HG03097 (cell line): ENCODE results near the gene CELSR3.
A peak's percentile ranks its signal among the peaks of the same experiment; 100 is the strongest.

Experiments
- ATAC-seq: cut with Tn5 transposase; IDR thresholded peaks from one replicate; pipeline ENCODE4 v1.9.1; 2021; ENCODE audit not compliant: unreplicated experiment, low FRiP score

CELSR3 gene

GRCh38 chr3:48686538-48687219 is 24.0 kb upstream of the CELSR3 start:
- no peak for ATAC-seq

DNA sequence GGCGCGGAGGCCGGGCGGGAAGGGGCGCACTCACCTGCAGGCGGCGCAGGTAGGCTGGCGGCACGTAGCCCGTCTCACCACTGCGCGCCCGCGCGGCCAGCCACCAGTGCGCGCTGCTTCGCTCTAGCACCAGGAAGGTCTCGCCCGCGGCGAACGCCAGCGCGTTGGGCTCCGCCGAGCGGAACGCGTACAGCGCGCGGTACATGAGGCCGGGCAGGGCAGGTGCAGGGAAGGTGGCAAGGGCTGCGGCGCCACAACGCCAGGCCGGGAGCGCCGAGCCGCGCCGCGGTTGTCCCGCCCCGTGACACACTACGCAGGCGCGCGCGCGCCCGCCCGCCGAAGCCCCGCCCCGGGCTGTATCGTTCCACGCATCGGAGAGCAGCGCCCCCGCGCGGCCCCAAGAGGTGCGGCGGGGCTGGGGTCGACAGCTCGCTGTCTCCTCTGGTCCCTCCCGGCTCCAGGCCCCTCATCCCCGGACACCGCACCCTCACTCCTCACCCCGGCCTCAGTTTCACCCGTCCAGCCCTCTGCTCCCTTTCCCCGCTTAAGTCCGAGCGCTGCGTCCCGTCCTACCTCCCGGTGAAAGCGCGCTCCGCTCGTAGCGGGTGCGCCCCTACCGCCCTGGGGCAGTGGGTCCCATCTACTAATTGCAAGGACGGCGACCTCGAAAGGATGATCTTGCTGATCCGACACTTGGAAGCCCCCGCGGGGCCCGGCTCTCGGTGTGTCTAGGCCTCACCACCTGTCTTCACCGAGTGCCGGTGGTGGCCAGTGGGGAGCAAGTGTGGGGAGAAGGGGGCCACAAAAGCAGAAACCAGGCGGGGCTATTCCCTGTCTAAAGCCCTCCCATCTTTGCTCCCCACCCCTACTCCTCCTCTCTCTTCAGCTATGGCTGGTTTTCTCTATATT is 23.2 kb upstream of the CELSR3 start, which contains the start of gene NCKIPSD:
Gene NCKIPSD (minus strand): TSS at position 313 of the 909 bp plus-strand sequence. CDS start 108 bp downstream, at position 205.
- peak; percentile 77 for ATAC-seq

GRCh38 chr3:48685293-48685602 is 22.6 kb upstream of the CELSR3 start:
- no peak for ATAC-seq

DNA sequence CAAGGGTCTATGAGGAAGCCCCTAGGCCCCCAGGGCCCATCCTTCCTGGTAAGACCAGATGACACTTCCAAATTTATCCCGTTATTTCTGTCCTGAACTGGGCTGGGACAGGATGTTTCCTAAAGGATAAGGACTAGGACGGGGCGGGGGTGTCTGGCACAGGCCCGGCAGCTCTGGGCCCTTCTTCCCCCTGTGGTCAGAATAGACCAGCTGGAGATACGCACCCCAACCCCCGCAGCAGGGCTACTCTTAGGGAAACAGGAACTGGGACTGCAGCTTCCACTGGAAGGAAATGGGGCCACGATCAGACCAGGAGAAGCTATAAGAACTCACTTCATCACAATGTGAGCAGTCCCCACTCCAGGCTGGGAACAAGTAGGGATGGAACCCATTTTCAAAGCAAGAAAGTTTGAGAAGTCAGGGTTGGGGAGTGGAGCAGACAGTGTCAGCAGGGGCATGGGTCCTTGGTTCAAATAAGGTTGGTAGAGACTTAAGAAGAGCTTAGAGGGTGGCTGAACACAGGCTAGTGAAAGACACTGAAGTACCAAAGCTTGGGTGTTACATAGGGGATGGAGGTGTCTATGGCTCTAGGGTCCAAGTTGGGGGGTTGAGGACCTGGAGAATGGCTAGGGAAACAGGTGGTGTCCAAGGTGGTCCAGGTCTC is 21.9 kb upstream of the CELSR3 start:
- ATAC-seq, result no peak

- ATAC-seq, result no peak
Observed at GRCh38 chr3:48684054-48684349, 21.3 kb upstream of the CELSR3 start.

DNA sequence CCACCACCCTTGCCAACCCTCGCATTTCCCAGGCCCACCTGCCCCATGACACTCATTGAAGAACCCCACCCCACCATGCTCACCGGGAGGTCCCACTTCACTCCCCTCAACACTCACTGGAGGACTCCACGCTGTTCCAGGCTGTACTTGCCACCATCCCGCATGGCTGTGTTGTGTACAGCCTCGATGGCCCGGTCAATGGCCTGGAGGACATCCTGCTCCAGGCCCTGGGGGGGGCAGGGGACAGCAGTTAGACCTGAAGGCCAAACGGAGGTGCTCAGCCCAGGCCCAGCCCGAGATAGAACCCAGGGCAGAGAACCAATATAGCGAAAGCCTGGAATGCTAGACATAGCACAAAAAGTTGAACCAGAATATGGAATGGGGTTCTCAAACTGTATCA is 20.1 kb upstream of the CELSR3 start:
- ATAC-seq, result no peak

- ATAC-seq, result no peak
Observed at GRCh38 chr3:48681974-48682610, 19.4 kb upstream of the CELSR3 start.

GRCh38 chr3:48681541-48681880 is 18.8 kb upstream of the CELSR3 start:
- ATAC-seq, result no peak

DNA sequence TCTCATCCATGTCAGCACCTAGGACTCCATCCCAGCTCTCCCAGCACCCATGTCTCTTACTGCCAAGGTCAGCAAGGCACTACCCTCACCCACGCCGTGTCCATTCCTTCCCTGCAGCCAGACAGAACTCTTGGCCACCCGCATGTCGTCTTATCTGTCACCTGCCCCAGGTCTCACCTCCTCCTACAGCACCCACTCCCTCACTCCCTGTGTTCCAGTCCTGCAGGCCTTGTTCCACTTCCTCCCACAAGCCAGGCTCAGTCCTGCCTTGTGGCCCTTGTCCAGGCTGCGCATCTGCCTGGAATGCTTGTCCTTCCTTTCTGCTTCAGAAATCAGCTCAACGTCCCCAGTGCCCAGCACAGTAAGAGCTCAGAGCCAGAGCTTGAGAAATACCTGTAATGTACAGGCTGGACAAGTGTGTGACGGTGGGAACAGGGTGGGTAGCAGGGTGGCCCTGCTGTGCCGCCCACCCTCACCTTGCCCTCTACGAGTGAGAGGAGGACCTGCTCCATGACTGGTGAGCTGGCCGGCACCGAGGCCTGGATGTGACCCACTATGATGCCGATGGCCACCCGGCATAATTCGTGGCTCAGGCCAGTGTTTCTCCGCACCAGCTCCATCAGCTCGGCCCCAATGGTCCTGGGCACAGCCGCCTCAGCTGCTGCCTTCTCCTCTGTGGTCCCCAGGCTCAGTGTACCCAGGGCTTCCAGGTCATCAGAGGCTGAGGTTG is 18.3 kb upstream of the CELSR3 start:
- ATAC-seq, result no peak

- ATAC-seq, result no peak
Observed at GRCh38 chr3:48679411-48680391, 17.0 kb upstream of the CELSR3 start.

DNA sequence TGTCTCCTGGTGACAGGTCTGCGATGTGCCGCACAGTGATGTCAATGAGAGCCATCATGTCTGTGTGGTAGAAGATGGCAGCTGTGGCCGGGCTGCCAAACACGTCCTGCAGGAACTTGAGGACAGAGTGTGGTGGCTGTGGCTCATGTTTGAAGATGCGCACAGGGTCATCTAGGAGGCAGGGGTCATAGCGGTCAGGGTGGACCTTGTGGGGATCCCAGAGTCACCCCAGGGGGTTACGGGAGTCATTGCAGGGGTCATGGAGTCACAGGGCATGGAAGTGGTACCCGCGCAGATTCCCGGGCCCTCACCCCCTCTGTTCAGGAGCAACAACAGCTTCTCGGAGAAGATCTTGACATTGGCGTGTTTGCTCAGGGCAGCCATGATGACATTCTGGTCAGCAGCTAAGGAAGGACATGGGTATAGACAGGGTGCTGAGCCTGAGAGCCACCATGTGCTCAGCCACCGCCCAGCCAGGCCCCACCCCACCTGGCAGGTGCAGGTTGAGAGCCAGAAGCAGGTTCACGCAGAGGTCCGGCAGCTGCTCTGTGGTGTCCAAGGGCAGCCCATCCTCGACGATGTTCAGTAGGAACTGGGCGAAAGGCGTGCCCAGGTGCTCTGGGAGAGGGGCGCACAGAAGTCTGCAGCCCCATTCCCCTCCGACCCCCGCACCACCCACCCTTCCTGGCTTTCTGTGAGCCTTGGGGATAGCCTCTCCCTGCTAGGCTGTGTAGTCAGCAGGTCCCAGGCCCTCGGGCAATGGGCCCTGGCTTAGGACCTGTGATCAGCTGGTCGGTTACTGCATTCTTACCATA is 16.1 kb upstream of the CELSR3 start:
- no peak for ATAC-seq

GRCh38 chr3:48678056-48678455 is 15.4 kb upstream of the CELSR3 start:
- ATAC-seq, result no peak

- ATAC-seq, result no peak
Observed at GRCh38 chr3:48674505-48674904, 11.8 kb upstream of the CELSR3 start.

DNA sequence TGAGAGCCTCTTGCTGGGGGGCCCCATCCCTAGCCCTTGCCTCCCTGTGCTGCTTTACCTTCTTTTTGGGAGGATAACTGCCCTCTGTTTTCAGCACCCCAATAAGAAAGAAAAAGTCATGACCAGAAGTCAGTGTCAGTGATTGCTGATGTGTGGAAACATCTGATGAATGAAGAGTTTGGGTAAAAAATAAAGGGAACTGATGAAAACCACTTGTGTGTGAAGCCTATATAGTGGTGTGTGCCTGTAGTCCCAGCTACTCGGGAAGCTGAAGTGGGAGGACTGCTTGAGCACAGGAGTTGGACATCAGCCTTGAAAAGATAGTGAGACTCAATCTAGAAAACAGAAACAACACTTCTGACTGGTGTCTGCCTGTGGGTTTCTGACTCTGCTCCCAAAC is 9.8 kb upstream of the CELSR3 start:
- ATAC-seq, result no peak

DNA sequence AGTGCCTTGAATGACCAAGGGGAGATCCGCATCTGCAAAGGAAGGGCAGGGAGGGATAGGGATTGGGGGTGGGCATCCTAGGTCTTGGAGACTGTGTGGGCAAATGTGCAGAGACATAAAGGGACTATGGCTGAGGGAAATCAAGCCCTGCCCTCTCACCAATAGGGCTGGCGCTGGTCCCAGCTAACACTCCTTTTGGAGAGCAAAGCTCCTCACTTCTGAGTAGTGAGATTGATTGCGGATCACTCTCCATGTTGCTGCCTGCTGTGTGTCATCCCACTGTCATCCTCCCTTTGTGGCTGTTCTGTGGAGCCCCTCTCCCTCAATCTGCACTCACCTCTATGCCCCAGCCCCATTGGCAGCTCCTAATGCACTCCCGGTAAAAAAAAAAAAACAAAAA is 2.2 kb upstream of the CELSR3 start:
- no peak for ATAC-seq

DNA sequence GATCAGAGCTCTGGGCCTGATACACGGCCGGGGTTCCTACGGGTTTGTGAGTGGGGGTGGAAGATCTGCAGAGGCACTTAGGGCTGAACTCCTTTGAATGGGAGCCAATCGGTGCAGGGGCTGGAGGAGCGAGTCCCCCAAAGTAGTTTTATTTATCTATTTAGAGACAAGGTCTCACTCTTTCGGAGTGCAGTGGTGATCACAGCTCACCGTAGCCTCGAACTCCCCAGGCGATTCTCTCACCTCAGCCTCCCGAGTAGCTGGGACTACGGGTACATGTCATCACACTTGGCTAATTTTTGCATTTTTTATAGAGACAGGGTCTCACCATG is 1.6 kb upstream of the CELSR3 start:
- ATAC-seq, result no peak

GRCh38 chr3:48663489-48664312 is 1.0 kb upstream of the CELSR3 start:
- ATAC-seq, result peak; percentile 78

GRCh38 chr3:48662145-48662752 is 437 bp downstream of the CELSR3 start:
- ATAC-seq, result no peak
